Activated CD4-positive, alpha-beta T cell treated with anti-CD3 and anti-CD28 coated beads for 36 hours (primary cell): ENCODE measurements around the gene TOR2A. TPM values are rescaled to one million over a fixed set of nuclear protein-coding genes. Genes with fewer than 3 reads are reported as not detected.

Experiments
- ATAC-seq: fragments of 200-7000 bp; cut with Tn5 transposase; one replicate; pipeline ENCODE4 v1.10.0; 2021; ENCODE audit warnings: mild to moderate bottlenecking, moderate library complexity
- CTCF ChIA-PET: fragments of 350-600 bp; sonication (Branson Sonifier 250); formaldehyde crosslinking; loops from one replicate; lab custom pipeline; 2021; ENCODE audit warnings: antibody characterized with exemption; lab: Charles Lee
- POLR2A ChIA-PET: fragments of 350-600 bp; sonication (Branson Sonifier 250); formaldehyde crosslinking; loops from one replicate; lab custom pipeline; 2021; ENCODE audit warnings: antibody characterized with exemption, inconsistent platforms; lab: Charles Lee
- DNase-seq: peaks from one replicate; pipeline ENCODE4 v3.0.0-alpha.2; 2020
- H3K27ac Mint-ChIP-seq: one replicate; pipeline ENCODE4 v1.8.0; 2021; ENCODE audit warnings: mixed read lengths
- H3K27me3 Mint-ChIP-seq: one replicate; pipeline ENCODE4 v1.8.0; 2021; ENCODE audit warnings: mixed read lengths
- H3K36me3 Mint-ChIP-seq: one replicate; pipeline ENCODE4 v1.8.0; 2021; ENCODE audit warnings: low read depth, mixed read lengths
- H3K4me1 Mint-ChIP-seq: one replicate; pipeline ENCODE4 v1.8.0; 2021; ENCODE audit warnings: mixed read lengths
- H3K4me3 Mint-ChIP-seq: one replicate; pipeline ENCODE4 v1.8.0; 2021; ENCODE audit warnings: mild to moderate bottlenecking, moderate library complexity, mixed read lengths
- H3K9me3 Mint-ChIP-seq: one replicate; pipeline ENCODE4 v1.8.0; 2021; ENCODE audit warnings: low read depth, mixed read lengths
- intact Hi-C, 2 experiments: fragments of 100-400 bp; cut with DNase I in 1 of 2; cut with micrococcal nuclease in 1 of 2; formaldehyde crosslinking; loops; one replicate each; pipeline versions ENCODE4 v1.14.2 to v1.15.1; 2022 to 2024; cut with DNase I, micrococcal nuclease
- total RNA-seq, 2 experiments: library from RNA; stranded (reverse); gene quantifications; one replicate each; pipeline ENCODE4 v1.2.3, GENCODE V29; 2021

The TOR2A gene
- total RNA-seq, 2 experiments from 2014 or later = 11.3 to 14.0 TPM

DNA sequence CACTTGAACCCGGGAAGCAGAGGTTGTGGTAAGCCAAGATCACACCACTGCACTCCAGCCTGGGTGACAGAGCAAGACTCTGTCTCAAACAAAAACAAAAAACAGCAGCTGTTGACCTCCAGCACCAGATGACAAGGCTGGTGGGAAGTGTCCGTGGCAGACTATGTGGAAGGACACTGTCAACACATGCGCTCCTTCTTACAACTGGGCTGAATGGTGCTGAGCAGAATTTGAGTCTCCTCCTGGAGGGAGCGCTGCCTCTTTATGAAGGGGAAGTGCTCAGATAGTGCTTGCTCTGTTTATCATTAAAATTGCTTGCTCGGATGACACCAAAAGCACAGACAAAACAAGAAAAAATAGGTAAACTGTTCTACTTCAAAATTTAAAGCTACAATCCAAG lies 37.5 kb downstream of the TOR2A start:
- POLR2A ChIA-PET = no interaction called here
- CTCF ChIA-PET = interaction anchor here (0.7 kb wide), 1 partner anchor 178 kb away, joined by 3 read pairs; no protein-coding TSS in a partner anchor

DNA sequence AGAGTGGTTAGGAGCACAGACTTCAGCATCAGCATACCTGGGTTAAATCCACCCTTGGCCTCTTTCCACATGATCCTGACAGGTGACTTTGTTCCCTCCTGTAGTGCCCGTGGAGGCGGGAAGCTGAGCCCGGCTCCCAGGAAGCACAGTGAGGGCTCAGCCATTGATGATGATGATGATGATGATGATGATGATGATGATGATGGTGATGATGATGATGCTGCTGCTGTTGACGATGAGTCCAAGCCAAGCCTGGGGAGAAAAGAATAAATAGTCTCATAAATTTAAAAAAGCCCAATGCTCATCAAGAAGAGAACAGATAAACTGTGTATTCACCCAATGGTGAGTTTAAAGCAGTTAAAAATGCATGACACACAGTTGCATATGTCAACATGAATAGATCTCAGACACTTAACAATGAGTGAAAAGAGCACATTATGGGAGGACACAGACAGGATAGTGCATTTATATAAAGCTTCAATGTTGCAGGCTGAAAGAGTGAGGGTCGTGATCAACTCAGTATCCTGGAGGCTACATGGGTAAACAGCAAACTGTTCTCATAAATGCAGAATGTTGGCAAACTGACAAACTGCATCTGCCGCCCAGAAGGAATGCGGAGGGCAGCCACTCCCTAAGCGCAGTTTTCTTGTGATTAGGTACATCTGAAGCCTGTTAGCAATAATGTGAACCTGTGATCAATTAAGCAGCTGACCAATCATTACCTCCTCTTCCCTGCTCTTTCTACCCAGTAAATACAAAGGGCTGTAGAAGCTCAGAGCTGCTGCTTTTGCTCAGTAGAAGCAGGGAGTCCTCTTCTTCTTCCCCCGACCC lies 40.0 kb downstream of the TOR2A start:
- H3K4me1 Mint-ChIP-seq = peaks cover 11% of the 10 kb centered on the region
- no peaks in the 10 kb centered on the region for H3K36me3 Mint-ChIP-seq
- H3K4me3 Mint-ChIP-seq = no peak overlapping the region
- ChIA-PET POLR2A (no interaction called here), CTCF (interaction anchor here (0.7 kb wide), 1 partner anchor 288 kb away, joined by 4 read pairs; no protein-coding TSS in a partner anchor)
- H3K9me3 Mint-ChIP-seq = no peaks in the 10 kb centered on the region
- no peak for ATAC-seq
- intact Hi-C loops = no loop called here
- H3K27me3 Mint-ChIP-seq = no peaks in the 10 kb centered on the region
- no peak overlapping the region for H3K27ac Mint-ChIP-seq
- DNase-seq = no peak

More for the DNA sequence above, 37.5 kb downstream of the TOR2A start:
- Mint-ChIP-seq H3K27me3 (no peaks in the 10 kb centered on the region), H3K27ac (no peak overlapping the region), H3K4me3 (no peak overlapping the region), H3K4me1 (peaks cover 12% of the 10 kb centered on the region), H3K9me3 (no peaks in the 10 kb centered on the region), H3K36me3 (no peaks in the 10 kb centered on the region)
- ATAC-seq (no peak), DNase-seq (no peak)
- intact Hi-C loops = no loop called here

DNA sequence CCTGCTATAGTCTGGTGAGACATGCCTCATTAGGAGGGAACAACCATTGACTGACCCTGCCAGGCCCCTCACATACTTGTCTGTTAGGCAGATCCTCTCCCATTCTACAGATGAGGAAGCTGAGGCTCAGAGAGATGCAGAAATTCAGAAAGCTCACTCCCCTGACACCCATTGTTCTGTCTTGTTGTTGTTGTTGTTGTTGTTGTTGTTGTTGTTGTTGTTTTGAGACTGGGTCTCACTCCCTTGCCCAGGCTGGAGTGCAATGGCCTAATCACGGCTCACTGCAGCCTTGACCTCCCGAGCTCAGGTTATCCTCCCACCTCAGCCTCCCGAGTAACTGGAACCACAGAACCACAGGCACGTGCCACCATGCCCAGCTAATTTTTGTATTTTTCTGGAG lies 41.4 kb downstream of the TOR2A start:
- ATAC-seq = no peak
- H3K36me3 Mint-ChIP-seq = no peaks in the 10 kb centered on the region
- H3K4me3 Mint-ChIP-seq = no peak overlapping the region
- intact Hi-C loops = no loop called here
- H3K27ac Mint-ChIP-seq = no peak overlapping the region
- DNase-seq = no peak
- H3K9me3 Mint-ChIP-seq = no peaks in the 10 kb centered on the region
- no peaks in the 10 kb centered on the region for H3K4me1 Mint-ChIP-seq
- ChIA-PET POLR2A (no interaction called here), CTCF (interaction anchor here (0.8 kb wide), 1 partner anchor 229 kb away, joined by 3 read pairs; no protein-coding TSS in a partner anchor)
- H3K27me3 Mint-ChIP-seq = no peaks in the 10 kb centered on the region

DNA sequence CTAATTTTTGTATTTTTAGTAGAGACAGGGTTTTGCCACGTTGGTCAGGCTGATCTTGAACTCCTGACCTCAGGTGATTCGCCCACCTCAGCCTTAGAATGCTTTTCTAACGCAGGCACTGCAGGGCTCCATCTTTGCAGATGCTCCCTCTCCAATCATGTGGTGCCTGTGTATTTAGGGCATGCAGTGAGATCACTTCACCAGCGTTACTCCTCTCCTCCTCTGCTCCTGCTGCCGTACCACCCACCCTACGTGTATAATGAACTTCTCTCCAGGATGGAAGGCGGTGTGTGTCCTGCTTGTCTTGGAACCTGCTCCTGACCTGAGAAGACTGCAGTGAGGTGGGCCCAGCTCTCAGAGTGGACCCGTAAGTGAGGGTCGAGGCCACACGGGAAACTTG lies 42.0 kb downstream of the TOR2A start:
- DNase-seq (no peak), ATAC-seq (no peak)
- Mint-ChIP-seq H3K27ac (no peak overlapping the region), H3K4me1 (no peaks in the 10 kb centered on the region), H3K36me3 (no peaks in the 10 kb centered on the region), H3K27me3 (no peaks in the 10 kb centered on the region), H3K4me3 (no peak overlapping the region), H3K9me3 (no peaks in the 10 kb centered on the region)
- intact Hi-C loops = no loop called here
- POLR2A ChIA-PET = interaction anchor here (0.6 kb wide), 1 partner anchor 14 kb away, joined by 3 read pairs; the partner anchor contains the start of gene CFAP157
- CTCF ChIA-PET = no interaction called here

DNA sequence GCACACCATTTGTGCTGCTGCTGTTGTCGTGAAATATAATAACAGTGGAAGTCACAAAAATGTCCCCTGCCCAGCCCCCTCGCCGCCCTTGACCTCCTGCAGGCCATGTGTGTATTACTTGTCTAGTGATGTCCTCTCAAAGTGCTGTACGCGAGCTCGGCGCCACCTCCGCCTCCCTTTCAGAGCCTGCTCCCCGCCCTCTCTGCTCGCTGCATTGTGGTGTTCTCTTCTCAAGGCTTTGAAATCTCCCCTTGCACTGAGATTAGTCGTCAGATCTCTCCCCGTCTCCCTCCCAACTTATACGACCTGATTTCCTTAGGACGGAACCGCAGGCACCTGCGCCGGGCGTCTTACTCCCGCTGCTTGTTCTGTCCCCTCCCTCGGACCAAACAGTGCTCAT lies 43.0 kb downstream of the TOR2A start:
- Mint-ChIP-seq H3K36me3 (no peaks in the 10 kb centered on the region), H3K9me3 (no peaks in the 10 kb centered on the region), H3K4me1 (no peaks in the 10 kb centered on the region), H3K27ac (no peak overlapping the region), H3K4me3 (no peak overlapping the region), H3K27me3 (no peaks in the 10 kb centered on the region)
- ChIA-PET CTCF (interaction anchor here (1.1 kb wide), 1 partner anchor 9 kb away, joined by 3 read pairs; no protein-coding TSS in a partner anchor), POLR2A (no interaction called here)
- ATAC-seq = no peak
- DNase-seq = no peak
- intact Hi-C loops = no loop called here

DNA sequence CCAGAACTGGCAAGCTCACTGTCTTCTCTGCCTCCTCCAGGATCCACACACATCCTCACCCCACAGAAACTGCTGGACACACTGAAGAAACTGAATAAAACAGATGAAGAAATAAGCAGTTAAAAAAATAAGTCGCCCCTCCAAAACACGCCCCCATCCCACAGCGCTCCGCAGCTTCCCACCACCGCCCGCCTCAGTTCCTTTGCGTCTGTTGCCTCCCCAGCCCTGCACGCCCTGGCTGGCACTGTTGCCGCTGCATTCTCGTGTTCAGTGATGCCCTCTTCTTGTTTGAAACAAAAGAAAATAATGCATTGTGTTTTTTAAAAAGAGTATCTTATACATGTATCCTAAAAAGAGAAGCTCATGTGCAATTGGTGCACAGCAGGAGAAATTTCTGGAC lies 44.4 kb downstream of the TOR2A start:
- no peak for DNase-seq
- no peak for ATAC-seq
- intact Hi-C loops = no loop called here
- no peaks in the 10 kb centered on the region for H3K4me1 Mint-ChIP-seq
- POLR2A ChIA-PET = interaction anchor here (0.6 kb wide), 1 partner anchor 175 kb away, joined by 3 read pairs; no protein-coding TSS in a partner anchor
- CTCF ChIA-PET = no interaction called here
- H3K36me3 Mint-ChIP-seq = no peaks in the 10 kb centered on the region
- no peak overlapping the region for H3K4me3 Mint-ChIP-seq
- H3K9me3 Mint-ChIP-seq = no peaks in the 10 kb centered on the region
- no peak overlapping the region for H3K27ac Mint-ChIP-seq
- no peaks in the 10 kb centered on the region for H3K27me3 Mint-ChIP-seq

DNA sequence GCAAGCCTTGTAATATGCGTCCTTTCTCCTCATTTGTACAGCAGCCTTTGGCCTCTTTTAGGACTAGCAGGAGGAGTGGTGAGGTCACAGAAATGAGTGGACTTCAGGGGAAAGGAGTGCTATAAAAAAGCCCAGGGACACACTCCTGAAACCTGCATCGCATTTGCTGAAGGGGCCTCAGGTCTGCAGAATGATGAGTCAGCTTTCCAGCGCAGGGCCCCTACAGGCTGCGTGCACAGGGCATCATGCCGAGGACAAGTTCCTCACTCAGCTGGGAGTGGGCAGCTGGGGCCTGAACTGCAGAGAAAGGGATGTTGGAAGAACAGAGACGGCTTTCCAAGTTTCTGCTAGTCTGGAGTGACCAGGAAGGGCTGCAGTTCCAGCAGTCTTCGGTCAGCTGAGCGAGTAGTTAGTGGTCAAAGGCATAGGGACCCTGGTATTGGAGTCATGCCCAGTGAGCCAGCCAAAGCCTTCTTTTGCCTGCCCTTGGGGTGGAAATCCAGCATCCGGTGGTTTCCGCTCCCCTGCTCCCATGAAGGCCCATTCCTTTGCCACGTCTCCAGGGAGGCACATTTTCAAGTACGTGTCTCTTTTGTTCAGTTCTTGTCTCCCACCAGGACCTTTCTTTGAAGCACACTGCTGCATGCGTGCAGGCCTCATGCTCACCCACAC lies 45.6 kb downstream of the TOR2A start:
- Mint-ChIP-seq H3K4me3 (no peak overlapping the region), H3K27me3 (no peaks in the 10 kb centered on the region), H3K9me3 (no peaks in the 10 kb centered on the region), H3K27ac (no peak overlapping the region), H3K36me3 (no peaks in the 10 kb centered on the region), H3K4me1 (no peaks in the 10 kb centered on the region)
- ChIA-PET POLR2A (no interaction called here), CTCF (no interaction called here)
- ATAC-seq (no peak), DNase-seq (no peak)
- intact Hi-C loops = no loop called here

DNA sequence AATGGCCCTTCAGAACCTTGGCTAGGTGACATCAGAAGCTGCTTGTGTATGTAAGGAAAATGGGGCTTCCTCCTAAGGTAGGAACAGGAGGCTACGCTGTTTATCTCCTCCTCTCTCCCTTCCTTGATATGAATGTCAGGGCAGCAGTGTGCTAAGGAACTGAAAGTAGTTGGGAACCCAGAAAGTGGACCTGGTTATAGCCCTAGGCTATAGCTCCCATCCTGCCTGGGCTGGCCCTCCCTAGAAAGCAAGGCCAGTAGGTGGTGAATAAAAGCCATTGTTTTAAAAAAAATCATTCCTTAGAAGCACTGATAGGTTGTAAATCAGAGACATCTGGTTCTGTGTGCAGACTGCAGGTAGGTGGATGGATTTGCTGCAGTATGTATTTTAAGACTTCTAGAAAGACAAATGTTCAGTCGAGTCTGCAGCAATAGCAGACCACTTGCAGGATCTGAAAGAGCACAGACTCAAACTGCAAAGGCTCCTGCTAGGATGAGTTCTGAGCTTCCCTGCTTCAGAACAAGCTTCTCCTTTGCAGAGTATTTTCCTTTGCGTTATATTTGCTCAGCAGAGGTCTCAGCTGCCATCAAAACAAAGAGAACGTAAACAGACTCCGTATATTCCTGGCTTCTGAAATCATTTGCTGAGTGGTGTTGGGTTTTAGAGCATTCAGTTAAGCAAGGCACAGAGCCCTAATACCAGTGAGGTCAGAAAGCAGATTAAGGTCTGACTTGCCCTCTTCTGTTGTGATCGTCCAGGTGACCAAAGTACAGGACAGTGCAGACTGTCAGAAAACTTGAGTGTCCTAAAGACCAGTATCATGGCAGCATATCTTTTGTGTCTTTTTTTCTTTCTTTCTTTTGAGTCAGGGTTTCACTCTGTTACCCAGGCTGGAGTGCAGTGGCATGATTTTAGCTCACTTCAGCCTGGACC lies 48.4 kb downstream of the TOR2A start:
- Mint-ChIP-seq H3K27ac (no peak overlapping the region), H3K9me3 (no peaks in the 10 kb centered on the region), H3K4me3 (no peak overlapping the region), H3K4me1 (no peaks in the 10 kb centered on the region), H3K27me3 (no peaks in the 10 kb centered on the region), H3K36me3 (no peaks in the 10 kb centered on the region)
- intact Hi-C loops = no loop called here
- ChIA-PET CTCF (no interaction called here), POLR2A (no interaction called here)
- no peak for ATAC-seq
- no peak for DNase-seq

DNA sequence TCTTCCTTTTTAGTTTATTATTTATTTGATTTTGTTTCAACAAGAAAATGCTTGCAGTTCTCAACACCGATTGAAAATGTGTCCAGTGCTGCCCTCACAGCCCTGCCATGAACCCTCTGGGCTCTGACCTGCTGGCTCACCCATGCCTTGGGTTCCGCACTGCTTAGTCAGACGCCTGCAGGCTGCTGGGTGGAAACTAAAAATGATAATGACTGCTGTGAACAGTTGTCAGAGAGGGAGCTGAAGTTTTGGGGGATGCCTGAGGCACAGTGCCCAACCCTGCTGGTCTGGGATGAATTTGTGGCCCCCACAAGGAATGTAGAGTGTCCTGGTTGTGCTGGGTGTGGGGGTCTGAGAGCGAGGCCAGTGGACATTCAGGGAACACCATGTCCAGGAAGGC lies 50.5 kb downstream of the TOR2A start:
- intact Hi-C loops = no loop called here
- H3K4me3 Mint-ChIP-seq = no peak overlapping the region
- H3K27me3 Mint-ChIP-seq = no peaks in the 10 kb centered on the region
- no peaks in the 10 kb centered on the region for H3K36me3 Mint-ChIP-seq
- no peaks in the 10 kb centered on the region for H3K4me1 Mint-ChIP-seq
- no peak overlapping the region for H3K27ac Mint-ChIP-seq
- ATAC-seq (no peak), DNase-seq (no peak)
- ChIA-PET CTCF (no interaction called here), POLR2A (interaction anchor here (0.6 kb wide), 2 partner anchors 180 to 186 kb away, joined by 3 read pairs; no protein-coding TSS in a partner anchor)
- no peaks in the 10 kb centered on the region for H3K9me3 Mint-ChIP-seq

DNA sequence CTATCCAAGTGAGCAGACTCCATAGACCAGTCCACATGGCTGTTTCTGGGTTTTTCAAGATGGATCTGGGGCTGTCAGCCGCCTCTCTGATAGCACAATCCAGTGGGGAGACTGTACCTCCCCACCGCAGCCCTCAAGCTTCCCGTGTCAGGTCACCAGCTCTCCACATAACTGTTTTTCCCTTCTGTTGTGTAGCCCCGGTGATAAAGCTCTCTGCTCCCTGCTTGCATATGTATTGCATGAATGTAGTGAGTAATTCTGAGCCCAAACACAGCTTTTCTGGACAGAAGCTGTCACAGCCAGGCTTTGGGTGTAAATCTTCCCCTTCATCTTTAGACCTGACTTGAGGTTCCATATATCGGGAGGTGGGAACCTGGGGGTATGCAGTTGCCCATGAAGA lies 51.4 kb downstream of the TOR2A start:
- Mint-ChIP-seq H3K27me3 (no peaks in the 10 kb centered on the region), H3K9me3 (no peaks in the 10 kb centered on the region), H3K4me3 (no peak overlapping the region), H3K36me3 (no peaks in the 10 kb centered on the region), H3K27ac (no peak overlapping the region), H3K4me1 (no peaks in the 10 kb centered on the region)
- ATAC-seq (no peak), DNase-seq (no peak)
- POLR2A ChIA-PET = interaction anchor here (0.6 kb wide), 2 partner anchors 181 to 195 kb away, joined by 3 to 4 read pairs; no protein-coding TSS in a partner anchor
- CTCF ChIA-PET = interaction anchor here (0.7 to 0.9 kb wide), 2 partner anchors 10 to 450 kb away, joined by 3 read pairs; no protein-coding TSS in a partner anchor
- intact Hi-C loops = no loop called here
